ENCODE measurements around the gene GPR15LG. TPM values are rescaled to one million over a fixed set of nuclear protein-coding genes. Genes with fewer than 3 reads are reported as not detected.

The GPR15LG gene
- total RNA-seq, 2 donors from 2014 or later, result 515 to 560 TPM

GRCh38 chr10:84158061-84158460 lies 15.5 kb upstream of the GPR15LG start:
- H3K27ac ChIP-seq, result no peak overlapping the region
- intact Hi-C loops (cut with DNase I), result no loop called here
- TF ChIP-seq CTCF (IDR thresholded peaks at IDR 0.05), result no peak

GRCh38 chr10:84158550-84158949 lies 15.1 kb upstream of the GPR15LG start:
- no peaks in the 10 kb centered on the region for H3K27me3 ChIP-seq
- no peak overlapping the region for H3K4me3 ChIP-seq
- no peaks in the 10 kb centered on the region for H3K9me3 ChIP-seq
- no peak for DNase-seq
- TF ChIP-seq CTCF (IDR thresholded peaks at IDR 0.05), result no peak
- intact Hi-C loops (cut with DNase I), result no loop called here
- H3K4me1 ChIP-seq, result no peaks in the 10 kb centered on the region
- H3K27ac ChIP-seq, result peak overlapping the region; percentile 1
- peak overlapping the region in 1 of 2 donors; percentile 3 for H3K9ac ChIP-seq (ENCODE audit: low read depth in 2 of 2, low read length in 2 of 2)
- H3K36me3 ChIP-seq, result no peaks in the 10 kb centered on the region

More at GRCh38 chr10:84158061-84158460, 15.5 kb upstream of the GPR15LG start:
- no peak overlapping the region for H3K4me3 ChIP-seq
- H3K9ac ChIP-seq (ENCODE audit: low read depth in 2 of 2, low read length in 2 of 2), result no peak overlapping the region
- H3K4me1 ChIP-seq, result no peaks in the 10 kb centered on the region
- DNase-seq, result no peak
- no peaks in the 10 kb centered on the region for H3K9me3 ChIP-seq
- H3K36me3 ChIP-seq, result peaks cover 2% of the 10 kb centered on the region
- no peaks in the 10 kb centered on the region for H3K27me3 ChIP-seq

GRCh38 chr10:84159076-84159685 lies 14.4 kb upstream of the GPR15LG start:
- H3K9me3 ChIP-seq, result no peaks in the 10 kb centered on the region
- intact Hi-C loops (cut with DNase I), result no loop called here
- H3K27me3 ChIP-seq, result no peaks in the 10 kb centered on the region
- H3K27ac ChIP-seq, result peak overlapping the region; percentile 8
- H3K9ac ChIP-seq (ENCODE audit: low read depth in 2 of 2, low read length in 2 of 2), result peak overlapping the region in 1 of 2 donors; percentile 3
- no peaks in the 10 kb centered on the region for H3K4me1 ChIP-seq
- no peak for TF ChIP-seq CTCF (IDR thresholded peaks at IDR 0.05)
- no peak overlapping the region for H3K4me3 ChIP-seq
- H3K36me3 ChIP-seq, result no peaks in the 10 kb centered on the region
- peak; percentile 45 for DNase-seq

- DNase-seq, result no peak
- Histone ChIP-seq H3K4me3 (no peak overlapping the region), H3K27me3 (no peaks in the 10 kb centered on the region), H3K36me3 (no peaks in the 10 kb centered on the region), H3K4me1 (no peaks in the 10 kb centered on the region), H3K27ac (no peak overlapping the region), H3K9me3 (no peaks in the 10 kb centered on the region), H3K9ac (ENCODE audit: low read depth in 2 of 2, low read length in 2 of 2) (no peak overlapping the region)
- intact Hi-C loops (cut with DNase I), result loop anchor here (5.0 kb wide), 1 partner anchor 41 kb away; no protein-coding TSS in a partner anchor
- no peak for TF ChIP-seq CTCF (IDR thresholded peaks at IDR 0.05)
Measured at GRCh38 chr10:84160663-84161362, 12.8 kb upstream of the GPR15LG start.

- Histone ChIP-seq H3K4me3 (no peak overlapping the region), H3K9me3 (no peaks in the 10 kb centered on the region), H3K9ac (ENCODE audit: low read depth in 2 of 2, low read length in 2 of 2) (peak overlapping the region in 1 of 2 donors; percentile 36), H3K27me3 (no peaks in the 10 kb centered on the region), H3K4me1 (no peaks in the 10 kb centered on the region), H3K27ac (peak overlapping the region; percentile 48), H3K36me3 (no peaks in the 10 kb centered on the region)
- TF ChIP-seq CTCF (IDR thresholded peaks at IDR 0.05), result no peak
- intact Hi-C loops (cut with DNase I), result loop anchor here (5.0 kb wide), 1 partner anchor 38 kb away; no protein-coding TSS in a partner anchor
- DNase-seq, result peak; percentile 33
Measured at GRCh38 chr10:84163996-84164395, 9.6 kb upstream of the GPR15LG start.
